Measurements from ENCODE around the gene INO80D. TPM values are rescaled to one million over a fixed set of nuclear protein-coding genes. Genes with fewer than 3 reads are reported as not detected.
"Not testable (repeated sequence)": the region's sequence is repeated elsewhere in the genome, so short reads cannot be mapped to it uniquely, and the experiment has no call there.

The INO80D gene
- total RNA-seq: 13.1 TPM
- long read RNA-seq, partial matches to known transcripts: 1 of 3 reads
- long read RNA-seq, other reads (novel, unspliced or antisense): 2 of 3 reads

GRCh38 chr2:206085742-206086445 is at the start of gene INO80D:
TSS of gene INO80D (minus strand) at chr2:206086174. CDS start at chr2:206063016, 23,158 bp downstream.
- intact Hi-C loops (cut with micrococcal nuclease): no loop called here
- peak; percentile 79 for DNase-seq
- ATAC-seq: peak; percentile 86

- intact Hi-C loops (cut with micrococcal nuclease): no loop called here
- DNase-seq: no peak
- no peak for ATAC-seq
Observed at GRCh38 chr2:206127656-206128055, 41.7 kb upstream of the INO80D start.

DNA sequence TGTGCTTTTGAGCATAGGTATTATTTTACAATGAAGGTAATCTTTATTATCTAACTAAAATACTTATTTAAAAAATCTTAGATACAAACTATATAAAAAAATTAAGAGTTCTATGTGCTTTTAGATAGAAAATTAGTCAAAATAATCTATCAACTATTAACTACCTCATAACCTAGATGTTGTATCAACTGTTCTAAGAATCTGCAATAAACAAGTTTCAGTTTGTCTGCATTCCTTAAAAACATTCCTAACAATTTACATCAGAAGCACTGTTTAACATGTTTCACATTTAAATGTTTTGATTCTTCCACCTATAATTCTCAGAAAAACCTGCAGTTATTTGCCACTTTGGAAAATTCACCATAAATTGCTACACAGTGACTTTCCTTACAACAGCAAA is 39.9 kb upstream of the INO80D start:
- DNase-seq: no peak
- intact Hi-C loops (cut with micrococcal nuclease): no loop called here

GRCh38 chr2:206122569-206122968 is 36.6 kb upstream of the INO80D start:
- DNase-seq; intact Hi-C loops (cut with micrococcal nuclease); ATAC-seq: not testable (repeated sequence)

More for the DNA sequence above, 39.9 kb upstream of the INO80D start:
- no peak for ATAC-seq

DNA sequence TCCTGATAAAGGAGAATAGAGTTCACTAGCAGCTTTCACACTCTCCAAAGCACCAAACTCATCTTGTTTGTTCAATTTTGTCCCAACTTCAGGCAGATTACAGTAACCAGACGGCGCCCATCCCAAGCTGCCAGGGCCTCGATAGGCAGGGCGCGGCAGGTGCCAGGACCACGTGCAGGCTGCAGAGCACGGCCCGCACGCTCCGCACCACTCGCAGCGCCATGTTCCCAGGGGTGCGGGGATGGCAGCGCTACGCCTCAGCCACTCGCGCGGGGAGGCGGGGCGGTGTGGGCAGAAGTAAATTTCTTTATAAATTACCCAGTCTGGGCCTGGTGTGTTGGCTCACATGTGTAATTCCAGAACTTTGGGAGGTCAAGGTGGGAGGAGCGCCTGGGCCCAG is 30.3 kb upstream of the INO80D start:
- ATAC-seq: no peak
- DNase-seq: no peak
- intact Hi-C loops (cut with micrococcal nuclease): no loop called here

- no peak for ATAC-seq
- intact Hi-C loops (cut with micrococcal nuclease): no loop called here
- DNase-seq: no peak
Observed at GRCh38 chr2:206115026-206115578, 29.1 kb upstream of the INO80D start.

DNA sequence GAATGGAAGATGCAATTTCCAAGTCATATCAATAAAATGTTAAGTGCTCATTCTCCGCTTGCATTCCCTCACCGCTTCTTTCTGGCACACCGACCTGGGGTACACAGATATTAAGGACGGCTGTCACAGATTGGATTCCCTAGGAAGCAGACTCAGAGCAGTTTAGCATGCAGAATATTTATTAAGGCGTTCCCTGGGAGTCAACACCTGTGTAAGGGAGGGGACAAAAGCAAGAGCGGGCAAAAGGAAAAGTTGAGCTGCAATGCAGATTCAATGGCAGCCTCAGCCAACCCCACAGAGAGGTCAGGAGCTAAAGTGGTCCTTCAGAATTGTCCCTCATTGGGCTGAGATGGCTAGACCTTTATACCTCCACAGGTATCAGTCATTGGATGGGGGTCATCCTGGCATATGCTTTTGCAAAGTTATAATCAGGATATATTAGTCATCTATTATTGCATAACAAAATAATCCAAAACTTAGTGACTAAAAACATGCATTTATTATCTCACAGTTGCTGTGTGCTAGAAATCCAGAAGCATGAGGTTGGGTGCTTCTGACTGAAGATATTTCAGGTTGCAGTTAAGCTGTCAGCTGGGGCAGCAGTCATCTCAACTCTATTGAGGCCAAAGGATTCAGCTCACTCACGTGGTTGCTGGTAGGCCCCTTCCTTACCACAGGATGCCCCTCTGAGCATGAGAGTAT is 27.0 kb upstream of the INO80D start:
- intact Hi-C loops (cut with micrococcal nuclease): no loop called here
- no peak for DNase-seq
- ATAC-seq: no peak

- no peak for ATAC-seq
- intact Hi-C loops (cut with micrococcal nuclease): no loop called here
- no peak for DNase-seq
Observed at GRCh38 chr2:206112108-206112507, 26.1 kb upstream of the INO80D start.

GRCh38 chr2:206108713-206109112 is 22.7 kb upstream of the INO80D start:
- DNase-seq: no peak
- intact Hi-C loops (cut with micrococcal nuclease): no loop called here
- ATAC-seq: no peak

DNA sequence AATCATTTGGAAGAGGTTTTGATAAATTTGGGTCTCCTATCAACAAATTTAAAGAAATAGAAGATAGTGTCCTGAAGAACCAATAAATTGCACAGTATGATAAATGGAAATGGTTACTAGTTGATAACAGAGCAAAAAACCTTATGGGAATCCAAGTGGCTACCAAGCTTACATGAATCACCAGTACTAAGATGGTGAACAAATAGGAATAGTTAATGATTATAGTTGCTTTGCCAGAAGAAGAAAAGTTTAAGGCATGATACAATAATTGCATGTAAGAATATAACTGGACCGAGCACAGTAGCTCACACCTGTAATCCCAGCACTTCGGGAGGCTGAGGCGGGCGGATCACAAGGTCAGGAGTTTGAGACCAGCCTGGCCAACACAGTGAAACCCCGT is 19.6 kb upstream of the INO80D start:
- intact Hi-C loops (cut with micrococcal nuclease): no loop called here
- no peak for DNase-seq
- ATAC-seq: no peak

DNA sequence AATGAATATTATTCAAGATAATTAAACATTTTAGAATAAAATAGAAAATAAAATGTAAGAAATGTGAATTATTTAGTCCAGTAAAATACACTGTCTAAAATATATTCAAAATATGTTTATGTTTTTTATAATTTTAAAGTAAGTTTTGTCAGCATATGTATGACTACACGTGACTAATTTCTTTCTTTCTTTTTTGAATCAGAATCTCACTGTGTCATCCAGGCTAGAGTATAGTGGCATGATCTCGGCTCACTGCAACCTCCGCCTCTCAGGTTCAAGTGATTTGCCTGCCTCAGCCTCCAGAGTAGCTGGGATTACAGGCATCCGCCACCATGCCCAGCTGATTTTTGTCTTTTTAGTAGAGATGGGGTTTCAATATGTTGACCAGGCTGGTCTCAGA is 19.1 kb upstream of the INO80D start:
- intact Hi-C loops (cut with micrococcal nuclease): no loop called here
- ATAC-seq: no peak
- no peak for DNase-seq

GRCh38 chr2:206098872-206099271 is 12.9 kb upstream of the INO80D start:
- peak; percentile 42 for DNase-seq
- ATAC-seq; intact Hi-C loops (cut with micrococcal nuclease): not testable (repeated sequence)

DNA sequence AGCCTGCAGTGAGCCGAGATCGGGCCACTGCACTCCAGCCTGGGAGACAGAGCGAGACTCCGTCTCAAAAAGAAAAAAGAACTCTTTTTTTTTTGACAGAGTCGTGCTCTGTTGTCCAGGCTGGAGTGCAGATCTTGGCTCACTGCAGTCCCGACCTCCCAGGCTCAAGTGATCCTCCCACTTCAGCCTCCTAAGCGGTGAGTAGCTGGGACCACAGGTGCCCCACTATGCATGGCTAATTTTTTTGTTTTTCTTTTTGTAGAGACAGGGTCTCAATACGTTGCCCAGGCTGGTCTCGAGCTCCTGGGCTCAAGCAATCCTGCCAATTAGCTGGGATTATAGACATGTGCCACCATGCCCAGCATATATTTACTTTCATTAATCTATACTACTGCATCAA is 12.5 kb upstream of the INO80D start:
- intact Hi-C loops (cut with micrococcal nuclease): no loop called here
- ATAC-seq (no peak), DNase-seq (no peak)

GRCh38 chr2:206096876-206097275 is 10.9 kb upstream of the INO80D start:
- ATAC-seq (no peak), DNase-seq (no peak)
- intact Hi-C loops (cut with micrococcal nuclease): no loop called here

DNA sequence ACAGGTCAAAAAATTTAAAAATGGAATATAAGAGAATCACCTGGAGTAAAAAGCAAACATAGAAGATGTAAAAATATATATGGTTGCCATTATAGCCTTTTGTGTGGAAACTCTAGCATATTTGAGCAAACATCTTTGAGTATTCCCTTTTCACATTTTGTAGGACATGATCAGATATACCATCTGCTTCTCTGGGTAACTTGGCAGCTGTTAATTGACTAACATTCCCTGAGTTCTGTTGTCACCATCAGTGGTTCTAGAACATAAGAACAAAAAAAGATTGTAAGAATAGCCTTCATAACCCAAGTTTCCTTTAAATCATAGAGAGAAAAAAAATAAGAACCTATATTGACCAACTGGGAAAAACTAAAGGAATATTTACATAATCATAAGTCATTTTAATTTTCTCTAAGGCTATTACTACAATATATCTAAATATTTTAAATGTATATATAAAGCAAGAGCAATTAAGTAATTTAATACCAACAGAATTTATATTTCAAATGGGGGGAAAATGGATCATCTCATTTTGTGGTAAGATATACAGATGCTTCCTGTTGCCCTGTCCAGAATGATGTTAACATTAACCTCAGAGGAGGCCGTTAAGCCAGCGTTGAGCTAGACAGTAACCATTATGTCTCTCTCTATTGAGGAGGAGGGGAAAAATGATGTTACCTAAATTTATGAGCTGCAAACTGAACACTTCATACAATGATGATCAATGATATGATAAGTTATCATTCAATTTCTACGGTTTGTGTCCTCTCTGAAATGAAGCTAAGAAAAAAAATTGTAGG is 9.8 kb upstream of the INO80D start:
- ATAC-seq: no peak
- intact Hi-C loops (cut with micrococcal nuclease): no loop called here
- no peak for DNase-seq

DNA sequence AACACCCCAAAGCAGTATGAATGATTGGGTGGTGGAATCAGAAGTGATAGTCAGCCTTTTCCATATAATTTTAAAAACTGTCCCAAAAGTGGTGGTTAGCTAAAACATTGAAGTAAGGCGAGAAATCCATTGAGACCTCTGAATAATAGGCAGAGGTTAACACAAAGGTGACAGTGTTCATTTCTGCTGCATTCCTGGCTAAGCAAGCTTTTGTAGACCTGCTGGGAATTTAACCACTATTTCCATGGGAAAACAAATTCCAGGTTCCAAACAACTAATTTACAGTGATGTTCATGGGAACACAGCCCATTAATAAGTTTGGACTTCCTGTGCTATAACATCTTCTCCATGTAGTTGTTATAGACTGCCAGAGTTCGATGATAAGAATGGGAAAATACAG is 6.3 kb upstream of the INO80D start:
- no peak for ATAC-seq
- DNase-seq: no peak
- intact Hi-C loops (cut with micrococcal nuclease): no loop called here

DNA sequence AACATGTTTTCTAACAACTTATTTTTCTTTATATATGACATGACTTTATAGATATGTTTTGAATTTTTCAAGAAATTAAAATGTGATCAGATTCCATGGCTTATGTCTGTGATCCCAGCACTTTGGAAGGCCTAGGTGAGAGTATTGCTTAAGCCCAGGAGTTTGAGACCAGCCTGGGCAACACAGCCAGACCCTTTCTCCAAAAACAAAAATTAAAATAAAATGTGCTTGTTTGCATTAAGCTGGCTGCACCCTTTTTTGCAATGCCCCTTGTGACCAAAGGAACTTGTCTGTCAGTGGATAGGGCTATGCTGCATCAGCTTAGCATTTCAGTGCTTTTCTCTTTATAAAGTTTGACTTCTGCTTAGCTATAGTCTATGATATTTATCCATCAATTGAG is 2.3 kb upstream of the INO80D start:
- DNase-seq (no peak), ATAC-seq (no peak)
- intact Hi-C loops (cut with micrococcal nuclease): no loop called here

DNA sequence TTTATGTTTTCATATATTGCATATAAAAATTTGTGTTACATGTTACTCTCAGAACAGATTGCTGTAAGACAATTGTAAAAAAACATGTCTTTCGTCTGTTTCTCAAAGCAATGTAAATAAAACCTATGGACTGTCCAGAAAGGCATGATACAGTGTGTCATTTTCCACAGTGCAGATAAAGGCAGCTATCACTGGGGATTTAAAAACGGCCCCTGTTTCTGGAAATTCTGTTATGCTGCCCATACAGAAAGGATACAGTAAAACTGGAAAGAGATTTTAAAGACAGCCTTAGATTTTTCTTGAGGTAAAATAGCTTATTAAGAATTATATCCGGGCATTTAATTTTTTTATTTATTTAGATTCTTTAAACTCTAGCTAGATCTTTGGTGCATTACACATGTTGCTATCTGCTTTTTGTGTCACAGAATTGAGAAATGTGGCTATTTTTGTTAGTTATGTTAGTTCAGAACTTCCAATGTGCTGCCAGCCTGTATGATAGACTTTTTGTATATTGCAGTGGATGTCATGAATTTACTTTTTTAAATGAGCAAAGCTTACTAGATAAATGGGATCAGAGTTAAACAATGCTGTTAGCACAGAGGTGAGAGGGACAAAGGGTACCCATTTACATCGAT is 859 bp upstream of the INO80D start:
- no peak for ATAC-seq
- intact Hi-C loops (cut with micrococcal nuclease): no loop called here

More for the DNA sequence above, 859 bp upstream of the INO80D start:
- no peak for DNase-seq

Data from left ventricle myocardium superior (tissue), 1 donor.